K562 (cell line): Measurements from ENCODE around the gene AIF1. TPM values are rescaled to one million over a fixed set of nuclear protein-coding genes. Genes with fewer than 3 reads are reported as not detected.

Source experiments
- ARHGAP35 ChIP-seq: fragments of 450-650 bp; IDR thresholded peaks from 2 replicates; pipeline ENCODE4 v1.6.1; 2018; ENCODE audit not compliant: partially characterized antibody
- BCL6 ChIP-seq: fragments of 250-450 bp; sonication (Bioruptor Pico); IDR thresholded peaks from 2 replicates; pipeline ENCODE4 v1.4.0; 2020
- CBX5 ChIP-seq: IDR thresholded peaks from 2 replicates; pipeline ENCODE4 v1.6.1; 2014; ENCODE audit warnings: low read depth, borderline replicate concordance
- CREB3L1 ChIP-seq: fragments of 450-650 bp; IDR thresholded peaks from 2 replicates; pipeline ENCODE4 v1.6.1; 2014; ENCODE audit warnings: low read depth, mild to moderate bottlenecking, moderate library complexity, borderline replicate concordance
- CTBP1 ChIP-seq: fragments of 450-650 bp; IDR thresholded peaks from 2 replicates; pipeline ENCODE4 v1.6.1; 2016; ENCODE audit warnings: borderline replicate concordance
- DDX20 ChIP-seq: fragments of 450-650 bp; IDR thresholded peaks from 2 replicates; pipeline ENCODE4 v1.6.1; 2016; ENCODE audit warnings: missing genetic modification characterization, low read depth, mild to moderate bottlenecking, missing compliant biosample characterization, moderate library complexity
- DNMT1 ChIP-seq: fragments of 450-650 bp; IDR thresholded peaks from 2 replicates; pipeline ENCODE4 v1.6.1; 2016; ENCODE audit warnings: antibody characterized with exemption, mild to moderate bottlenecking
- FOXP1 ChIP-seq: sonication (generic); formaldehyde crosslinking; IDR thresholded peaks from 2 replicates; pipeline ENCODE4 v1.8.0; 2022; ENCODE audit warnings: mild to moderate bottlenecking, missing genetic modification reagents
- KLF6 ChIP-seq: fragments of 250-450 bp; sonication (Bioruptor Pico); IDR thresholded peaks from 2 replicates; pipeline ENCODE4 v1.4.0; 2020; ENCODE audit warnings: mild to moderate bottlenecking, moderate library complexity, borderline replicate concordance
- MEIS2 ChIP-seq: fragments of 450-650 bp; IDR thresholded peaks from 2 replicates; pipeline ENCODE4 v1.6.1; 2014; ENCODE audit warnings: mild to moderate bottlenecking; ENCODE audit not compliant: partially characterized antibody
- POLR2AphosphoS2 ChIP-seq: IDR thresholded peaks from 2 replicates; pipeline ENCODE4 v1.6.1; 2012; ENCODE audit warnings: low read length, improper control_type of control experiment
- RAD21 ChIP-seq, 2 experiments: fragments of 250-450 bp in 1 of 2; fragments of 450-650 bp in 1 of 2; sonication (Bioruptor Pico) in 1 of 2; formaldehyde crosslinking in 1 of 2; IDR thresholded peaks in 1 of 2; conservative IDR thresholded peaks in 1 of 2; 2 replicates each; pipeline versions ENCODE4 v1.4.0 to v1.8.0; 2020 to 2022; ENCODE audit warnings: mild to moderate bottlenecking in 2 of 2, moderate library complexity in 1 of 2
- RBM14 ChIP-seq: fragments of 200-400 bp; formaldehyde crosslinking; IDR thresholded peaks from 2 replicates; pipeline ENCODE4 v1.6.1; 2018; ENCODE audit warnings: low read depth, mild to moderate bottlenecking, low read length, moderate library complexity, borderline replicate concordance; ENCODE audit not compliant: insufficient read depth
- TAF1 ChIP-seq: IDR thresholded peaks from 2 replicates; pipeline ENCODE4 v1.6.1; 2011; ENCODE audit warnings: mild to moderate bottlenecking, low read length, moderate library complexity; ENCODE audit not compliant: insufficient read depth, control insufficient read depth, severe bottlenecking; ENCODE audit errors: extremely low read depth
- ZNF134 ChIP-seq: fragments of 250-450 bp; sonication (Bioruptor Pico); conservative IDR thresholded peaks from 2 replicates; pipeline ENCODE4 v1.4.0; 2020
- ZNF184 ChIP-seq: sonication (generic); formaldehyde crosslinking; IDR thresholded peaks from 2 replicates; pipeline ENCODE4 v1.5.0; 2020; ENCODE audit warnings: missing genetic modification reagents
- ZNF24 ChIP-seq: fragments of 450-650 bp; IDR thresholded peaks from 2 replicates; pipeline ENCODE4 v1.6.1; 2016
- ZNF511 ChIP-seq: sonication (generic); formaldehyde crosslinking; IDR thresholded peaks from 2 replicates; pipeline ENCODE4 v1.8.0; 2022; ENCODE audit warnings: mild to moderate bottlenecking, missing genetic modification reagents
- ZNF583 ChIP-seq: fragments of 250-450 bp; sonication (Bioruptor Pico); IDR thresholded peaks from 2 replicates; pipeline ENCODE4 v1.4.0; 2020
- ZNF655 ChIP-seq: fragments of 250-450 bp; sonication (Bioruptor Pico); IDR thresholded peaks from 2 replicates; pipeline ENCODE4 v1.5.0; 2021
- polyA plus RNA-seq, 8 experiments: library from polyadenylated mRNA; depleted of rRNA in 4 of 8; stranded (reverse) in 5 of 8; unstranded in 3 of 8; fragments of >200 nt; fragmentation: Nextera tagmentation in 2 of 8; fragmentation: Illumina TruSeq in 1 of 8; extraction: Ambion mirVana in 2 of 8; extraction: Trizol in 1 of 8; gene quantifications; 2 replicates each; pipeline versions ENCODE4 v1.2.1 to v1.2.3, GENCODE V29; 2011 to 2014; ENCODE audit warnings: inconsistent platforms in 1 of 8, missing spikeins in 1 of 8
- total RNA-seq, 7 experiments: library from RNA; depleted of rRNA in 6 of 7; stranded (reverse); fragments of >200 nt in 6 of 7; fragmentation: Illumina TruSeq in 2 of 7; extraction: Trizol in 2 of 7; gene quantifications; 2 replicates each; pipeline versions ENCODE4 v1.2.1 to v1.2.3, GENCODE V29; 2011 to 2021; ENCODE audit warnings: low replicate concordance in 1 of 7
- TF ChIP-seq, protein P1 (sequence below): sonication (generic); formaldehyde crosslinking; IDR thresholded peaks from 2 replicates; pipeline ENCODE4 v1.5.0; 2020; ENCODE audit warnings: missing genetic modification reagents
- TF ChIP-seq, protein P2 (sequence below): sonication (generic); formaldehyde crosslinking; IDR thresholded peaks from 2 replicates; pipeline ENCODE4 v1.8.0; 2022; ENCODE audit warnings: missing genetic modification reagents, mild to moderate bottlenecking, moderate library complexity, borderline replicate concordance

Gene AIF1
- total and polyA plus RNA-seq, 9 of the 15 experiments (the other 6 are each of a cell fraction or from before 2014, with no cell fraction given): 9.4 to 33.4 (median 19.4) TPM

- peak; percentile 87 for TF ChIP-seq ZNF511 (CRISPR knock-in tag)
- peak; percentile 80 for TF ChIP-seq CTBP1
- TF ChIP-seq DDX20 (tag): 0 out of 2 replicates have a peak, but pooled peaks have one; percentile 19
- no peak for TF ChIP-seq ZNF184 (CRISPR knock-in tag)
- peak; percentile 92 for TF ChIP-seq ZNF655 (CRISPR knock-in tag)
- peak; percentile 5 to 28; a peak in 3 of 4 replicates for TF ChIP-seq RAD21 (CRISPR knock-in tag; conservative IDR thresholded peaks at IDR 0.05 in 1 of 2, IDR thresholded peaks at IDR 0.05 in 1 of 2)
- peak; percentile 62; the same call in 1 of the 2 replicates for TF ChIP-seq ZNF24
- peak; percentile 72 for TF ChIP-seq ARHGAP35
- TF ChIP-seq ZNF134 (CRISPR knock-in tag): 0 out of 2 replicates have a peak, but pooled peaks have one; percentile 5
- TF ChIP-seq, protein P1, sequence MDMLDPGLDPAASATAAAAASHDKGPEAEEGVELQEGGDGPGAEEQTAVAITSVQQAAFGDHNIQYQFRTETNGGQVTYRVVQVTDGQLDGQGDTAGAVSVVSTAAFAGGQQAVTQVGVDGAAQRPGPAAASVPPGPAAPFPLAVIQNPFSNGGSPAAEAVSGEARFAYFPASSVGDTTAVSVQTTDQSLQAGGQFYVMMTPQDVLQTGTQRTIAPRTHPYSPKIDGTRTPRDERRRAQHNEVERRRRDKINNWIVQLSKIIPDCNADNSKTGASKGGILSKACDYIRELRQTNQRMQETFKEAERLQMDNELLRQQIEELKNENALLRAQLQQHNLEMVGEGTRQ (CRISPR knock-in tag): no peak
- TF ChIP-seq DNMT1: peak; percentile 96; the same call in 1 of the 2 replicates
- peak; percentile 7; the same call in 1 of the 2 replicates for TF ChIP-seq BCL6 (CRISPR knock-in tag)
- TF ChIP-seq, protein P2, sequence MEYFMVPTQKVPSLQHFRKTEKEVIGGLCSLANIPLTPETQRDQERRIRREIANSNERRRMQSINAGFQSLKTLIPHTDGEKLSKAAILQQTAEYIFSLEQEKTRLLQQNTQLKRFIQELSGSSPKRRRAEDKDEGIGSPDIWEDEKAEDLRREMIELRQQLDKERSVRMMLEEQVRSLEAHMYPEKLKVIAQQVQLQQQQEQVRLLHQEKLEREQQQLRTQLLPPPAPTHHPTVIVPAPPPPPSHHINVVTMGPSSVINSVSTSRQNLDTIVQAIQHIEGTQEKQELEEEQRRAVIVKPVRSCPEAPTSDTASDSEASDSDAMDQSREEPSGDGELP: peak; percentile 96
- TF ChIP-seq RBM14: 0 out of 2 replicates have a peak, but pooled peaks have one; percentile 31
- no peak; the same call in 1 of the 2 replicates for TF ChIP-seq ZNF583 (CRISPR knock-in tag)
- TF ChIP-seq POLR2AphosphoS2: peak; percentile 99
- no peak for TF ChIP-seq CBX5
- TF ChIP-seq TAF1: peak; percentile 91
- TF ChIP-seq KLF6: no peak; the same call in 1 of the 2 replicates
- 0 out of 2 replicates have a peak, but pooled peaks have one; percentile 31 for TF ChIP-seq CREB3L1
- peak; percentile 12 for TF ChIP-seq MEIS2
- TF ChIP-seq FOXP1 (CRISPR knock-in tag): peak; percentile 88; the same call in 1 of the 2 replicates
Observed at GRCh38 chr6:31660381-31661261, 45.6 kb downstream of the AIF1 start, which contains the start of gene C6orf47 (continued).
